ENCODE data around the gene KRTAP4-9.
A peak's percentile ranks its signal among the peaks of the same experiment; 100 is the strongest.
"Not testable (repeated sequence)": the region's sequence is repeated elsewhere in the genome, so short reads cannot be mapped to it uniquely, and the experiment has no call there.

The KRTAP4-9 gene

DNA sequence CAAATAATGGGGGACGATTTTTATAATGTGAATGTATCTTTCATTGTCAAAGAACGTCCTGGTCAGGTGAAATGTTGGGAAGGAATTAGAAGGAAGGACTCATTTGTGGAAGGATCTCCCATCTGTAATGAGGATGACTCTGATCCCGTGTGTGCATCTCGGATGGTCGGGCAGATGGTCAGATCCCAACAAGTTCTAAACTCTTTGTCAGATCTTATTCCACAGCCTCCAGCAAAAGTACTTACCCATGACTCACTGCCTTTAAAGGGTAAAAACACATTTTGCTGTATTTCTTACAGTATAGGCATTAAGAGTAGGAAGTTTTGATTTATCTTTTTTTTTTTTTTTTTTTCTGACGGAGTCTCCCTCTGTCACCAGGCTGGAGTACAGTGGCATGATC lies 6.7 kb upstream of the KRTAP4-9 start:
- peak; percentile 47 for DNase-seq

DNA sequence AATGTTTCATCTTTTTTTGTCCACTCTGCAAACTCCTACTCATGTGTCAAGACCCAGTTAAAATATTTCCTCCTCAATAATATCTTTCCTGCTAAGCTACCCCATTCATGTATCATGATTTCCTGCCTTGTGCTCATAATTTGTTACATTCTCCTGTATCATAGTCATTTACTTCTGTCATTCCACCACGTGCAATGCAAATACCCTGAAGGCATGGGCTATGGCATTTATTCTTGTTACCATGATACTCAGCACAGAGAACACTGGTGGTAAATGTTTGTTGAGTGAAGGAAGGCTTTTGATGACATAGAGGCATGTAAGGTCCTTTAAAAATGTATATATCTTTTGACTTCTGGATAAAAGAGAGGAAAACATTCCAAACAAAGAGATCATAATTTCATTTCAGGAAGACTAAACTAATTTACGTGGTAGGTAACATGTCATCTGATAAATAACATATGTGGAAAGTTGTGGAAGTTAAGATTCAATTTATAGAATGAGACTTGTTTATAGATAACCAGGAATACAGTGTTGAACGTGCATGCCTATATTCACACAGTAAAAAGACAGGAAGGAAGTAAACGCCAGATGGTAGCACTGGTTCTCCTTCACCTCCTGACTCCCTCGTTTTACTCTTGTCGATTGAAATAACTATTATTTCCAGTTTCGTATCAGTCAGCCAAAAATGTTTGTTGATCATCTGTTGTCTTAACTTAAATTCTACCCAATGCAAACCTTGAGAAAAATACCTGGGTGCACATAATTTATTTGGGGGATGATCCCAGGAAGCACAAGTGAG lies 5.3 kb upstream of the KRTAP4-9 start:
- peak; percentile 86 for DNase-seq

DNA sequence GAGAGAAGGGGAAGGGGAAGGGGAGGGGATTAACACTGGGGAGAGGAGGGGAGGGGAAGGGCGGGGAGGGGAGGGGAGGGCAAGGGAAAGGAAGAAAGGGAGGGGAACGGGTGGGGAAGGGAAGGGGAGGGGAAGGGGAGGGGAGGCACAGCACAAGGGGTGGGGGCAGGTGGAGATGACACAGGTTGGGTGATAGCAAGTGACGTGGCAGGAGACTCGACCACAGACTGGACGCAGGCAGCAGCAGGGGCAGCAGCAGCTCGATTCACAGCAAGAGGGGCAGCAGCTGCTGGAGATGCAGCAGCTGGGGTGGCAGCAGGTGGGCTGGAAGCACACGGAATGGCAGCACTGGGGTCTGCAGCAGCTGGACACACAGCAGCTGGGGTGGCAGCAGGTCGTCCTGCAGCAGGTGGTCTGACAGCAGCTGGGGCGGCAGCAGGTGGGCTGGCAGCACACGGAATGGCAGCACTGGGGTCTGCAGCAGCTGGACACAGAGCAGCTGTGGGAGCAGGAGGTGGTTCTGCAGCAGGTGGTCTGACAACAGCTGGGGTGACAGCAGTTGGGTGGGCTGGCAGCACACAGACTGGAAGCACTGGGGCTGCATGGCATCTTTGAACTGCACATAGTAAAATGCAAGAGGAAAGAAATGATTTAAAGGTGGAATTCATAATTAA lies 3.5 kb upstream of the KRTAP4-9 start, which contains the start of gene KRTAP4-16:
TSS of gene KRTAP4-16 (minus strand) at position 624 of the 674 bp plus-strand sequence. CDS start at position 624, 0 bp downstream.
- DNase-seq, result no peak

DNA sequence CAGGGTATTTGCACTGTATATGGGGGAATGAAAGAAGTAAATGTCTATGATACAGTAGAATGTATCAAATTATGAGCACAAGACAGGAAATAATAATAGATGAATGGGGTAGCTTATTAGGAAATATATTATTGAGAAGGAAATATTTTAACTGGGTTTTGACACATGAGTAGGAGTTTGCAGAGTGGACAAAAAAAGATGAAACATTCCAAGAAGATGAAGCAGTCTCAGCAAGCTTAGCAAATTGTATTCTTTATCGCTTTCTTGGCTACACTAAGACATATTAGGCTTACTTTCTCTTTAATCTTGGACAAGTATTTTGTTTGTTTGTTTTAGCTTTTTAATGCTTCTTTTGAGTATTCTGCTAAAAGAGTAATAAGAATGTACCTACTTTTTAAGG lies 1.3 kb upstream of the KRTAP4-9 start:
- DNase-seq, result no peak

DNA sequence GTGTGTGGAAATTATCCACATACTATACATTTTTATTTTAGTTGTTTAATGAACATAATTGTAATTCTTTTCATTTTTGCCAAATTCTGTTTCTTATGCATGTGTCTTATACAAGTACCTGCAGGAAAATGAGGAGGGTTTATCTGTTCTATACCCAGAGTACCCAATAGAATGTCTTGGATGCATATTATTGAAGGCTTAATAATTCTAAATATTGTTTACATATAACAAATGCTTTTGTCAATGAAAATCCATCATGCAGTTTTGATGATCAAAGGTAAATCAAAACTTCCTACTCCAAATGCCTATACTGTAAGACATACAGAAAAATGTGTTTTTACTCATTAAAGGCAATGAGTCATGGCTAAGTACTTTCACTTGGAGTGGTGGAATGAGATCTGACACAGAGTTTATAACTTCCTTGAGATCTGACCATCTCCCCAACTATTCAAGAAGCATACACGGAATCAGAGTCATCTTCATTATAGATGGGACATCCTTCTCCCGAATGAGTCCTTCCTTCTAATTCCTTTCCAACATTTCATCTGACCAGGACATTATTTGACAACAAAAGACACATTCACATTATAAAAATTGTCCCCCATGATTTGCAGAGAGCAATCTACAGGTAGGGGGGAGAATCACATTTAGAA lies 677 bp upstream of the KRTAP4-9 start:
- not testable (repeated sequence) for DNase-seq

DNA sequence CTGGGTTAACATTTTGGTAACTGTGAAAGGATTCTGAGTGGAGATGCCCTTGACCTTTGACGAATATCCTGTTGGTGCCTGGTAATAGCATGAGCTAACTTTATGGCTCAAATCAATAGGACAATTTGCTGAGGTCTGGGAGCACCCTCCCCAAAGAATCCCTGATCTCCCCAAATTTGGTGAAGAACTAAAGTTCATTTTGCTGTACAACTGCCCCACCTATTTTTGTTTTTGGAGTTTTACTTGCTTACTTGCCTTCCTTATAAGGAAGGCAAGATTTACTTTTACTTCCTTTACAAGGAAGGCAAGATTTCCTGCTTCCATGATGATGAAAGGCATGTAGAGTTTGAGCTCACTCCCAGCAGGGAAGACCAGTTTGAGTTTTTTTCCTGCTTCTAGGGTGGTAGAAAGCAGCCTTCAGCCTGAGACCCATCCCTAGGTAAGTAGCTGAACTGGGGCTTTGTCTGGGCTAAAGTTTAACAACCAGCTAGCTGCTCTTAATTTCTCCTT lies 2.8 kb downstream of the KRTAP4-9 start:
- DNase-seq, result no peak

DNA sequence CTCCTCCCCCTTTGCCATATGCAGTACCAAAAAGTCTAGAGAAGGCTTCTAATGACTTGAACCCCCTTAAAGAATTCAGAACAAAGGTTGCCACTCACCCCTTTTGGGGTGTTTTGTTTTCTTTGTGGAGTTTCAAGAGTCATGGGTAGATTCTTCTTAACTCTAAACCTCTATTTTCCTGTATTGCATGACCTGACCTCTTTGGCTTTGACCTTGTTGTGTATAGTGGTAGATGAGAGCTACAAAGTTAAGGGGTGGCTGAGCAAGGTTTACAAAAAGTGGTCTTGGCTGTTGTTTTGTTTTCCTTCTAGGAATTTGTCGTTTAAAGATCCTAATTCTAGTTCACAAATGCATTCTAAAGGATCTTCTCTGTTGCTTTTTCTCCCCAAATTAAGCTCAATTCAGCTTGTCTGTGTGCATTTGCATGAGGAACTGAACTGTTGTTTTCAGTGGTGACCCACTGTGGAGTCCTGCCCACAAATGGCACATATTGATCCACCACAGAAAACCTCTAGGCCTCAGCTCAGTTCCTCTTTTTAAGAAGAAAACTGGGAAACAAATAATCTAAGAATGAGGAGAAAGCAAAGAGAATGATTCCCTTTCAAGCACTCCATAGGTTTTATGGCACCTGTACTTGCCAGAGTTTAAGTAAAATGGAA lies 3.7 kb downstream of the KRTAP4-9 start:
- not testable (repeated sequence) for DNase-seq

DNA sequence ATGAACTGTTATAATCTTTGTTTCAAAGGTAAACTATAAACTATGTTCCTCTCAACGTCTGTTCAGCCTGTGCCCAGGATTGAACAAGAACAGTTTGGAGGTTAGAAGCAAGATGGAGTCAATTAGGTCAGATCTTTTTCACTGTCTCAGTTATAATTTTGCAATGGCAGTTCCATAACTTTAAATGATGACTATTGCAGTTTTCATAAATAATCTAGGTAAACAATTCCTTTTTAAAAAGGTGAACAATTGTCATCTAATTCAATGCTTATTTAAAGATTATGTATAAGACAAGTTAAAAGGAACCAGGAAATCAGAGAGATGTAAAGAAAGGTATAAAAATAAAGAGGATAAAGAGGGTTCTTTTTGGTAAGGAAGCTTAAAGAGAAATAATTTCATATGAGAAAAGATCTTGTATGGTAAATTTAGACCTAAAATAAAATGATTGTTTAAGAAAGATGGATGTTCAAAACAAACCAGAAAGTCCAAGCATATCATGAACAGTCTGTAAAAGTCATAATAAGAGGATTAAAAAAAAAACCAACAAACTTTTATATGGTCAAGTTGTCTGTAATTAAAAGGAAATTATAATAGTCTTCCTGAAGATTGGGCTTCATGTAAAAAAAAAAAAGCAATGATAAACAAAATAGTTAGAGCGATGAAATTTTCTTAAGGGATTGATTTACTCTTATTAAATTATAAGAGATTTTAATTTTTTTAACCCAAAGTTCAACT lies 6.1 kb downstream of the KRTAP4-9 start:
- DNase-seq, result no peak

DNA sequence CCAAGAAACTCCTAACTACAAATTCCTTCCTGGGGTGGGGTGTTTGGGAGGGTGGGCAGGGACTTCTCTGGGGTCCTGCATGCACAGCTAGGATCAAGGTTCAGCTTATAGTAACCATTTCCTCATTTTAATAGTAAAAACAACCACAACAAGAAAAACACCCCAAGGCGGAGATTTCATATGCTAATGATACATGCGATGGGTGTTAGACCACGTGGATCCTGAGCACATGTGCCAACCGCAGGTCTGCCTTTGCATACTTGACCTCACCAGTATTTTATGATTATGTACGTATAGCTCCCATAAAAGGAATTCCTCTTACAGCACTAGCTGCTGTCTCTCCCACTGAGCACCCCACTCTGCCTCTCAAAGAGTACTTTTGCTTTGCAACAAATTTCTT lies 11.1 kb downstream of the KRTAP4-9 start:
- DNase-seq, result no peak

DNA sequence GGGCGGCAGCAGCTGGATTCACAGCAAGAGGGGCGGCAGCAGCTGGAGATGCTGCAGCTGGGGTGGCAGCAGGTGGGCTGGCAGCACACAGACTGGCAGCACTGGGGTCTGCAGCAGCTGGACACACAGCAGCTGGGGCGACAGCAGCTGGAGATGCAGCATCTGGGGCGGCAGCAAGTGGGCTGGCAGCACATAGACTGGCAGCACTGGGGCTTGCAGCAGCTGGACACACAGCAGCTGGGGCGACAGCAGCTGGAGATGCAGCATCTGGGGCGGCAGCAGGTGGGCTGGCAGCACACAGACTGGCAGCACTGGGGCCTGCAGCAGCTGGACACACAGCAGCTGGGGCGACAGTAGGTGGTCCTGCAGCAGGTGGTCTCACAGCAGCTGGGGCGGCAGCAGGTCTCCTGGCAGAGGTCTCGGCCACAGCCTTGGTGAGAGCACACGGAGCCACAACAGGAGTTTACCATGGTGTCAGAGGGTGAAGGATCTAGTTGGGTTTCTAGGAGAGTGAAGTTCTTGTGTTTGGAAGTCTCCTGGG lies 12.7 kb downstream of the KRTAP4-9 start, which contains the start of gene KRTAP4-11:
TSS of gene KRTAP4-11 (minus strand) at position 528 of the 541 bp plus-strand sequence. CDS start at position 470, 58 bp downstream.
- not testable (repeated sequence) for DNase-seq

DNA sequence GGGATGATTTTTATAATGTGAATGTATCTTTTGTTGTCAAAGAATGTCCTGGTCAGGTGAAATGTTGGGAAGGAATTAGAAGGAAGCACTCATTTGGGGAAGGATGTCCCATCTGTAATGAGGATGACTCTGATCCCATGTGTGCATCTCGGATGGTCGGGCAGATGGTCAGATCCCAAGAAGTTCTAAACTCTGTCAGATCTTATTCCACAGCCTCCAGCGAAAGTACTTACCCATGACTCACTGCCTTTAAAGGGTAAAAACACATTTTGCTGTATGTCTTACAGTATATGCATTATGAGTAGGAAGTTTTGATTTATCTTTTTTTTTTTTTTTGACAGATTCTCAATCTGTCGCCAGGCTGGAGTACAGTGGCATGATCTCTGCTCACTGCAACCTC lies 13.5 kb downstream of the KRTAP4-9 start:
- DNase-seq, result peak; percentile 29

DNA sequence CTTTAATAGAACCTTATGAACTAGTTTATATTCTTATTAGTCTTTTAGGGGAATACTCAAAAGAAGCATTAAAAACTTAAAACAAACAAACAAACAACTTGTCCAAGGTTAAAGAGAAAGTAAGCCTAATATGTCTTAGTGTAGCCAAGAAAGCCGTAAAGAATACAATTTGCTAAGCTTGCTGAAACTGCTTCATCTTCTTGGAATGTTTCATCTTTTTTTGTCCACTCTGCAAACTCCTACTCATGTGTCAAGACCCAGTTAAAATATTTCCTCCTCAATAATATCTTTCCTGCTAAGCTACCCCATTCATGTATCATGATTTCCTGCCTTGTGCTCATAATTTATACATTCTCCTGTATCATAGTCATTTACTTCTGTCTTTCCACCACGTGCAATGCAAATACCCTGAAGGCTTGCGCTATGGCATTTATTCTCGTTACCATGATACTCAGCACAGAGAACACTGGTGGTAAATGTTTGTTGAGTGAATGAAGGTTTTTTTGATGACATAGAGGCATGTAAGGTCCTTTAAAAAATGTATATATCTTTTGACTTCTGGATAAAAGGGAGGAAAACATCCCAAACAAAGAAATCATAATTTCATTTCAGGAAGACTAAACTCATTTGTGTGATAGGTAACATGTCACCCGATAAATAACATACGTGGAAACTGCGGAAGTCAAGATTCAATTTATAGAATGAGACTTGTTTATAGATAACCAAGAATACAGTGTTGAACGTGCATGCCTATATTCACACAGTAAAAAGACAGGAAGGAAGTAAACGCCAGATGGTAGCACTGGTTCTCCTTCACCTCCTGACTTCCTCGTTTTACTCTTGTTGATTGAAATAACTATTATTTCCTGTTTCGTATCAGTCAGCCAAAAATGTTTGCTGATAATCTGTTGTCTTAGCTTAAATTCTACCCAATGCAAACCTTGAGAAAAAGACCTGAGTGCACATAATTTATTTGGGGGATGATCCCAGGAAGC lies 14.8 kb downstream of the KRTAP4-9 start:
- DNase-seq, result peak; percentile 18

DNA sequence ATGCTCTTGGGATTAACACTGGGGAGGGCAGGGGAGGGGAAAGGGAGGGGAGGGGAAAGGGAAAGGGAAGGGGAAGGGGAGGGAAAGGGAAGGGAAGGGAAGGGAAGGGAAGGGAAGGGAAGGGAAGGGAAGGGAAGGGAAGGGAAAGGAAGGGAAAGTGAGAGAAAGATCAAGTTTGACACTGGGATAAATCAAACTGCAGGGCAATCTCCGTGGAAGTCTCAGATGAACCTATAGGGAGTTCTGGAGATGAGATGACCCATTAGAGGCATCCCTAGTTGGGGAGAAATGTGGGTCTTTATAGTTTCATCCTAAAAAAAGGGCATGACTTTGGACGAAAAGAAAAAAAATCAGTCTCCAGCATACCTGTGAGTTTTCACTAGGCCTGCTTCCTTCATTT lies 16.6 kb downstream of the KRTAP4-9 start:
- DNase-seq, result no peak

DNA sequence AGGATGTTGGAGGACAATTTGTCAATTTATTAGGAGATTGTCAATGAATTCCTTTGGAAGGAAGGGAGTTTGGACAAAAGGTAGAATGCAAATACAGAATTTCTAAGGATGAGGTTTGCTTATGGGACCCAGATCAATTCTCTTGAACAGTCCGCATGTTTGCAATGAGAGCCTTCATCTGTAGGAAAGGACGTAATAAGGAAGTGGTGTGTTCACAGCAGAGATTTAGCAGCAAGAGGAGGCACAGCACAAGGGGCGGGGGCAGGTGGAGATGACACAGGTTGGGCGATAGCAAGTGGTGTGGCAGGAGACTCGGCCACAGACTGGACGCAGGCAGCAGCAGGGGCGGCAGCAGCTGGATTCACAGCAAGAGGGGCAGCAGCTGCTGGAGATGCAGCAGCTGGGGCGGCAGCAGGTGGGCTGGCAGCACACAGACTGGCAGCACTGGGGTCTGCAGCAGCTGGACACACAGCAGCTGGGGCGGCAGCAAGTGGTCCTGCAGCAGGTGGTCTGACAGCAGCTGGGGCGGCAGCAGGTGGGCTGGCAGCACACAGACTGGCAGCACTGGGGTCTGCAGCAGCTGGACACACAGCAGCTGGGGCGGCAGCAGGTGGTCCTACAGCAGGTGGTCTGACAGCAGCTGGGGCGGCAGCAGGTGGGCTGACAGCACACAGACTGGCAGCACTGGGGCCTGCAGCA lies 18.3 kb downstream of the KRTAP4-9 start:
- not testable (repeated sequence) for DNase-seq

DNA sequence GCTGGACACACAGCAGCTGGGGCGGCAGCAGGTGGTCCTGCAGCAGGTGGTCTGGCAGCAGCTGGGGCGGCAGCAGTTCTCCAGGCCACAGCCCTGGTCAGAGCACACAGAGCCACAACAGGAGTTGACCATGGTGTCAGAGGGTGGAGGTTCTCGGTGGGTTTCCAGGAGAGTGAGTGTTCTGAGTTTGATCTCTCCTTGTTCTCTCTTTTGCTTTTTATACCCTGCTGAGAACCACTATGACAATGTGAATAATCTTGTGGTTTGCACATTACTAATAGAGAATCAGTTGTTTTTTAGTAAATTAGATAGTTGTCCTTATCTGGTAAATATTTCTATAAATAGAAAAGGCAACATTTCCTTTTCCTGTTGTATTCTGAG lies 18.8 kb downstream of the KRTAP4-9 start, which contains the start of gene KRTAP4-12:
TSS of gene KRTAP4-12 (minus strand) at position 192 of the 381 bp plus-strand sequence. CDS start at position 132, 60 bp downstream.
- DNase-seq, result not testable (repeated sequence)

DNA sequence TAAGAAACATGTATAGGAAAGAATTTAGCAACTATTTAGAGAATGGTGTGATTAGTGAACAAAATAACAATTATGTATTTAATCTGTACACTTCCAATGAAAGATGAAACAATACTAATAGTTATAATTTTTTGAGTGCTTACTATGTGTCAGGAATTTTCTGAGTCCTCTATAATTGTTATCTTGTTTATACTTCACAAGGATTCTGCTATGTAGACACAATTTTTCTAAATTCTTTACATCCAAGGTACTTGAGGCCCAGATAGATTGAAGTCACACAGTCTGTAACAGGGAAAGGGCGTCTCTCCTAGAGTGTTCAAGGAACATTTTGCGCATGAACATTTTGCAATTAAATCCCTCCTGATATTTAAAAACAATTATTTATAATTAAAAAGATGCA lies 19.9 kb downstream of the KRTAP4-9 start:
- DNase-seq, result no peak

DNA sequence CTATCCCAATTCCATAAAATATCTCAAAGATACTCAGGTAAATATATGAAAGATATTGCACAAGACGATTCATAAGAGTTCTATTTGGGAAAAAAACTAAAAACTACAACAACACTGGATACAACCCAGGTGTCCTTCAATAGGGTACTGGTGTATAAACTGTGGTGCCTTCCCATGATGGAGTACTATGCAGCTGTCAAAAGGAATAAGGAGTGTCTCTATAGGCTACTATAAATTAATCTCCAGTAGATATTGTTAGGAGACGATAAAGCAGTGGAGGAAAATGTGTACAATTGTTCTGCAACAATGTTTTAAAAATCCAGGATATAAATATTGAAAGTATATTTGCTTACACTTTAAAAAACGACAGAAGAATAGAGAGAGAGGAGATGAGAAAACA lies 21.2 kb downstream of the KRTAP4-9 start:
- no peak for DNase-seq

DNA sequence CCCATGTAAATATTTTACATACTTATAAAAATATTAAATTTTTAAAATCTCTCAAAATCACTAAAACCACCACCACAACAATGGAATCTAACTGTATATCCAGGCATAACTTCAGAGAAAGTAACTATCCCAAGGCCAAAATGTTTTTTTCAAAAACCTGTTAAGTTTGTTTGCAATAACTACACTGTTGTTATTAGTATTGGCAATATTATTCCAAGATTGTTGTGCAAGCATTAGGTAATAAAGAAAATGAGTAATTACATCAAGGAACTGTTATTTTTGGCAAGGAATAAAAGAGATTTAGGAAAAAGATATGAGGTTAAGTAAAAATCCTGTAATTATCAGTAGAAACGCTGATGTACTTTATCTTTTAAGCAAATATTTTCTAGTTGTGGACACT lies 22.2 kb downstream of the KRTAP4-9 start:
- no peak for DNase-seq

DNA sequence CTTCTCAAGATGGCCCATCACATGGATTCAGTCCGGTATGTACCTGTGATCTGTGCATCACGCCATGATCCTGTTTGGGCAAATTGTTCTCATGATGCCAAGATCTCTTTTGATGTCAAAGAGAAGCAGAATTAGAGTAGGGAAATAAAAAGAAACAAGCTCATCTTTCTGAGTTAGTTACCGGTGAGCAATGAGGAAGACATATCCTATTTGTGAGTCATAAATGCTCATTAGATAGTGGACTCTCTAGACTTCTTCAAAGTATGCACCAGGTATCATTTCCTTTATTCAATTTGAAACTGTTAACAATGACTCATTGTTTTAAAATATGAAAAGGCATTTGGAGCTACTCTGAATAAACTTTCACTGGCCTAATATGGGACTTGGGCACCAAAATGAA lies 26.8 kb downstream of the KRTAP4-9 start:
- no peak for DNase-seq
